K562 (cell line): Measurements from ENCODE around the gene IRS1.

ENCODE experiments used
- CEBPB ChIP-seq: fragments of 450-650 bp; IDR thresholded peaks from 2 replicates; pipeline ENCODE4 v1.6.1; 2016; ENCODE audit warnings: missing genetic modification characterization, missing compliant biosample characterization
- CTCF ChIP-seq, 3 experiments: IDR thresholded peaks in 2 of 3; conservative IDR thresholded peaks in 1 of 3; 2 replicates each; pipeline ENCODE4 v1.5.1; 2011 to 2012; ENCODE audit warnings: low read length in 3 of 3, mild to moderate bottlenecking in 3 of 3, control low read depth in 2 of 3, improper control_type of control experiment in 1 of 3, inconsistent platforms in 1 of 3, low read depth in 1 of 3, mixed read lengths in 1 of 3, moderate library complexity in 1 of 3; ENCODE audit not compliant: insufficient read depth in 2 of 3
- GABPA ChIP-seq: fragments of 200-800 bp; sonication (Bioruptor generic); conservative IDR thresholded peaks from 2 replicates; pipeline ENCODE4 v1.6.1; 2016; ENCODE audit warnings: low read depth, missing genetic modification characterization, missing compliant biosample characterization
- POLR2A ChIP-seq: fragments of 450-650 bp; conservative IDR thresholded peaks from 2 replicates; pipeline ENCODE4 v1.6.1; 2016
- SFPQ ChIP-seq: fragments of 200-400 bp; formaldehyde crosslinking; IDR thresholded peaks from 2 replicates; pipeline ENCODE4 v1.6.1; 2017; ENCODE audit warnings: mild to moderate bottlenecking, low read depth, low read length, moderate library complexity
- ZBTB8A ChIP-seq: fragments of 450-650 bp; IDR thresholded peaks from 2 replicates; pipeline ENCODE4 v1.6.1; 2018; ENCODE audit warnings: mild to moderate bottlenecking, moderate library complexity; ENCODE audit not compliant: partially characterized antibody

- TF ChIP-seq CTCF (IDR thresholded peaks at IDR 0.05 in 2 of 3, conservative IDR thresholded peaks at IDR 0.05 in 1 of 3; ENCODE audit: insufficient read depth in 2 of 3, low read depth in 1 of 3, low read length in 3 of 3) = no peak
- no peak for TF ChIP-seq GABPA (tag)
- no peak for TF ChIP-seq CEBPB (tag)
- TF ChIP-seq ZBTB8A = no peak
- TF ChIP-seq POLR2A = no peak
- TF ChIP-seq SFPQ = no peak
Measured at GRCh38 chr2:226777611-226778010, 22.0 kb downstream of the IRS1 start.
